HG02870 (cell line): ENCODE results near the gene SPOUT1.
"Not testable (repeated sequence)": the region's sequence is repeated elsewhere in the genome, so short reads cannot be mapped to it uniquely, and the experiment has no call there.

Source experiments
- ATAC-seq: cut with Tn5 transposase; IDR thresholded peaks from one replicate; pipeline ENCODE4 v1.9.1; 2021; ENCODE audit warnings: mild to moderate bottlenecking, moderate library complexity; ENCODE audit not compliant: unreplicated experiment

SPOUT1 gene

GRCh38 chr9:128810873-128811272 is 18.7 kb downstream of the SPOUT1 start:
- ATAC-seq: no peak

GRCh38 chr9:128809831-128810230 is 19.8 kb downstream of the SPOUT1 start:
- ATAC-seq: no peak

- no peak for ATAC-seq
Measured at GRCh38 chr9:128809036-128809599, 20.5 kb downstream of the SPOUT1 start.

- ATAC-seq: no peak
Measured at GRCh38 chr9:128808543-128808942, 21.1 kb downstream of the SPOUT1 start.

- no peak for ATAC-seq
Measured at GRCh38 chr9:128807827-128808226, 21.8 kb downstream of the SPOUT1 start.

GRCh38 chr9:128805661-128806060 is 23.9 kb downstream of the SPOUT1 start:
- no peak for ATAC-seq

- ATAC-seq: no peak
Measured at GRCh38 chr9:128802482-128802881, 27.1 kb downstream of the SPOUT1 start.

GRCh38 chr9:128800061-128800460 is 29.5 kb downstream of the SPOUT1 start:
- ATAC-seq: no peak

- ATAC-seq: no peak
Measured at GRCh38 chr9:128798896-128799295, 30.7 kb downstream of the SPOUT1 start.

GRCh38 chr9:128794961-128795360 is 34.6 kb downstream of the SPOUT1 start:
- not testable (repeated sequence) for ATAC-seq

GRCh38 chr9:128792978-128793686 is 36.5 kb downstream of the SPOUT1 start:
- ATAC-seq: no peak

- no peak for ATAC-seq
Measured at GRCh38 chr9:128792134-128792533, 37.5 kb downstream of the SPOUT1 start.

GRCh38 chr9:128790536-128790935 is 39.1 kb downstream of the SPOUT1 start:
- no peak for ATAC-seq

- ATAC-seq: no peak
Measured at GRCh38 chr9:128788445-128788844, 41.1 kb downstream of the SPOUT1 start.

GRCh38 chr9:128787659-128788058 is 41.9 kb downstream of the SPOUT1 start:
- no peak for ATAC-seq

- ATAC-seq: peak; percentile 71
Measured at GRCh38 chr9:128786681-128787601, 42.7 kb downstream of the SPOUT1 start, which contains the start of gene TBC1D13. Gene TBC1D13 (plus strand): TSS chr9:128787253. CDS start chr9:128787354, 101 bp downstream.

GRCh38 chr9:128785427-128785826 is 44.2 kb downstream of the SPOUT1 start:
- ATAC-seq: no peak

GRCh38 chr9:128782669-128783068 is 46.9 kb downstream of the SPOUT1 start:
- ATAC-seq: no peak

GRCh38 chr9:128781187-128782070 is 48.2 kb downstream of the SPOUT1 start:
- ATAC-seq: no peak

- not testable (repeated sequence) for ATAC-seq
Measured at GRCh38 chr9:128780093-128780492, 49.5 kb downstream of the SPOUT1 start.

GRCh38 chr9:128774804-128775203 is 54.8 kb downstream of the SPOUT1 start:
- no peak for ATAC-seq
